Germinal center (tissue), 1 donor: ENCODE data around the gene LMO2.

Experiments used
- DNase-seq: peaks from one replicate; pipeline ENCODE4 v3.0.0; 2012; ENCODE audit warnings: mixed read lengths, low spot score

The LMO2 gene

DNA sequence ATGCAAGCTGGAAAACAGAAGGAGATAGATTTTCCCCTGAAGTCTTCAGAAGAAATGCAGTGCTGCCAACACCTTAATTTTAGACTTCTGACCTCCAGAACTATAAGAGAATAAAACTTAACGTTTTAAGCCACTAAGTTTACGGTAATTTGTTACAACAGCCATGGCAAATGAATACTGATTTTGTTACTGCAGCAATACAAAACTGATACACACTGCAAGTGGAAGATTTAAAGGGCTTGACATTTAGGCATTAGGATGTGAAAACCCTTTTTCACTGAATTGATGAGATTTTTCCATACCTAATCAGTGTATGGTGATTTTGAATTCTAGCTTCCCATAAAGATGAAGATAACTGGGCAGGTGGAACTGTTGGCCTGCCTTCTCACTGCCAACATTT is 22.1 kb upstream of the LMO2 start:
- no peak for DNase-seq

DNA sequence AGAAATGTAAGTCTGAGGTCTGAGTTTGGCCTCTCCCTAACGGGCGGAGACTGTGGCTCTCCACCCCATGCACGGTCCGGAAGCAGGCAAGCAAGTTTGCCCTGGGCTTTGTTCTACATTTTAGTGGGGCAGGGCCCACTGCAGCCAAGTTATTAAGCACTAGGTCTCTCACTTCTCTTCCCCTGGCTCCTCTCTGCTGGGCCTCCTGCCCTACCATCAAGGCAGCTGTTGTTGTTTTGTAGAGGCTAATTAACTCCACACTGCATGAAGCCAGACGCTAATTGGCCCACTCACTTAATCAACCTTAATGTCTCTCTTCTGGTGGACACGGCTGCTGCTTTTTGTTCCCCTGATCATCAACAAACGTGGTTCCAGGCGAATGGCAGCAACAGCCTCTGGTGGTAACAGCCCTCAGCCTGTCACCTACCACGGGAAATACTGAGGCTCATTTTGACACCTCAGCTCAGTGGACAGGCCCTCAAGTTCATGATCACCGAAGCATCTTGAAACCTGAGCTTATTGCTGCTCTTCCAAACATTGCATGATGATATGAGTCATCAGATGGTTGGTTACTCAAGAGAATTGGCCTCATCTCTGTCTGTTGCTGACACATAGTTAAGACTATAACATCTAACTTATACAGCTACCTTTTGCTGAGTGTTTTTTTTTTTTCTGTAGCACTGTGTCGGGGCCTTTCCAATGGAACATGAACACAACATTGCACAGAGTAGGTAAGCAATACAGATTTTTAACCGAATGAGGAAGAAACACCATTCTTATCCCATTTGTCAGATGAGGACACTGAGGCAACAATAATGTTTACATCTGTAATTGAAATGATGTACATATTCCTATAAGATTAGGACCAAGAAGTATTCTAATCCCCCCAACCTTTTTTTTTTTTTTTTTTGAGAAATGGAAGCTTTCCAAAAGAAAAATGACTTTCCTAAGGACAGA is 20.8 kb upstream of the LMO2 start:
- DNase-seq: peak; percentile 62

DNA sequence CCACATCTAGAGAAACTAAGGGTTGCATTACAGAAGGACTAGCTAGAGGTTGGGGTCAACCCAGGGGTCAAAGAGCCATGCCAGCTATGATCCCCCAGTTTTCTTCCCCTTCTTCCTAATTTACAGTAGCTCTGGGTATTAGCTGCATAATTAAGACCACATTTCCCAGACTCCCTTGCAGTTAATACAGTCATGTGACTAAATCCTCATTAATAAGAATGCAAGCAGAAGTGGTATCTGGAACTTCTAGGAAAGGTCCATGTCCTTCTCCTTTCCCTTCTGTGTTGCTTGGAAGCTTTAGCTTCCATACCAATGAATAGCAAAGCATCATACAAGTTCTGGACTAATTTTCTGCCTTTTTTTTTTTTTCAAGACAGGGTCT is 19.1 kb upstream of the LMO2 start:
- no peak for DNase-seq

DNA sequence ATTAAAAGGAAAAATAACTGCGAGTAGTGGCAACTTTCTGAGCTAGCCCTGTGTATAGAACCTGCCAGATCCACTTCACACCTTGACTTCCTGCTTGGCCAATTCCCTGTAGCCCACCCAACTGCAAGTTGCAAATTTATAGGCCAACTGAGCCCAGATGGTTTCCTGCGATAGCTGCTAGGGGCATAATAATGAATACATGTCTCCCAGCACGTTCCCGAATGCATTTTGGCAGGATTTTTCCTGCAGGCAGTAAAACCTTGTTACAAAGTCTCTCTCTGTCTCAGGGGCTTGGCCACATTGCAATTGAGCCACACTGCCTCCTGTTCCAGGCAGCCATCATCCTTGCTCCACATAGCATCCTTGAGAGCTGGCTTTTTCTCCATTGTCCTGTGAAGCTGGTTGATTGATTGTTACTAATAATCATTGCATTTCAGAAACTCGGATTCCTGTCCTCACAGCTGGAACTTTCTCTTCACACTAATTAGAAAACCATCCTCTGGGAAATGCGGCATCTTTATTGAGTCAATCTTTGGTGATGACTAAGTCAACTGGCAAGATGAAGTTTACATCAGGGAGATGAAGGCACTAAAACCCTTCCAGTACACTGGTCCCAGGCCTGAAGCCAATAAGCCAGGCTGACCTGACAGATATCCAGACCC is 18.6 kb upstream of the LMO2 start:
- DNase-seq: no peak

DNA sequence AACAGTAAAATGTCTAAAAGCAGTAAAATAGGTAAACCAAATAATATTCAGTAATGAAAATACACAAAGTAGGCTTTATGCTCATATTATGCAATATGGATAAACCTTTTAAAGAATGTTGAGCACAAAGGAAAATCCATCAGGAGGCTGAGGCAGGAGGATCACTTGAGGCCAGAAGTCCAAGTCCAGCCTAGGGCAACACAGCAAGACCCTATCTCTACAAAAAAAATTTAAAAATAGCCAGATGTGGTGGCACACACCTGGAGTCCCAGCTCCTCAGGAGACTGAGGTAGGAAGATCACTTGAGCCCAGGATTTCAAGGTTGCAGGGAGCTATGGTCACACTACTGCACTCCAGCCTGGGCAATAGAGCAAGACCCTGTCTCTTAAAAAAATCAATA is 17.7 kb upstream of the LMO2 start:
- no peak for DNase-seq

DNA sequence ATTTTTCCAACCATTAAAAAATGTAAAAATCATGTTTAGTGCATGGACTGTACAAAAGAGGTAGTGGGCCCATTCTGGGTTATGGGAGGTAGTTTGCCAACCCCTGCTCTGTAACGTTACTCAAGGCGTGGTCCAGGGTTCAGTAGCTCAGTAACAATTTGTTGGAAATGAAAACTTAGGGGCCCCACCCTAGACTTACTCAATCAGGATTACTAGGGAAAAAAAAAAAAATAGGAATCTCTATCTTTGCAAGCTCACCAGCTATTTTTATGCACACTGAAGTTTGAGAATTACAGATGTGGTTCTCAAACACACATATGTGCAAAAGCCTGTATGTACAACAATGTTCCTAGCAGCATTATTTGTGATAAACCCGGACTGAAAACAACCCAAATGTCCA is 17.3 kb upstream of the LMO2 start:
- DNase-seq: no peak

DNA sequence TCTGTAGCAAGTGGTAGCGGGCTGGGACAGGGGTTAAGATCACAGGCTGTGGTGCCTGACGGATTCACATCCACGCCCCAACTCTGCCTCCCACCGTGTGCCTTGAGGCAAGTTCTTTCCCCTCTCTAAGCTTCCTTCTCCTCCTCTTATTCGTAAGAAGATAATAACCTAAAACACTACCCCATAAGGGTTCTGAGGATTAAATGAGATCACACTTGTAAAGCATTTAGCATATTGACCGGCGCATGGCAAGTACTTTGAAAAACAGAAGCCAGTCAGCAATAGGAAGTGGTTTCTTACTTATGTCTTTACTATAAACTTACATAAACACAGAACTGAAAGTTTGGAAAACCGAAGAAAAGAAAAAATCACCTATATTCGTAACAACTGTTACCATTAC is 15.5 kb upstream of the LMO2 start:
- no peak for DNase-seq

DNA sequence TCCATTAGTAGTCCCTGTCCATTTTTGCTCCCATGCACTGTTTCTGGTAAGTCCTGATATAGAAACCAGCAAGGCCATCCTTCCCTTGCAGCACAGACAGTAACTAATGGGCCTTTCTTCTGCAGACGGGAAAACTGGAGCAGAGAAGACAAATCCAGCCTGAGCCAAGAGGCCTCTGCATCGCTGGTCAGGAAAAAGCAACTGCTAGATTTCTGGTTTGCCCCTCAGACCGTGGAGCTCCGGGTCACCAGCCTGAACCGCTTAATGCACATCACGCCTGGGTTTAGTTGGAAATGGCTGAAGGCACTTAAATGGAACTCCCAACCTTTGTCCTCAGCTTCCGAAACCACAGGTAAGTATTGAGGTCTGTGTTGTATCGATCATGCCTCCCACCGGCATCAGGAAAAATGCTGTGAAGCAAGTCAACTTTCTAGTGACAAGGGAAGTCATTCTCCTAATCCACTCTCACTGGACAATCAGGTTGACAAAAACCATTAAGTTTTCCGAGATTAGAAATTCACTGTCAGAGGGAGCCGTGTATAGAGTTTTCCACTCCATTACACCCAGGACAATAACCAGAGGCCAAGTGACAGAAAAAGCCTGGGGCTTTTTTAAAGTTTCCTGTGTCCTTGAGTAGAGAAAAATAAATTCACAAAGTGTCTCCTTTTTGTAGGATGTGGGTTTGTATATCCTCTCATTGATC is 14.8 kb upstream of the LMO2 start:
- DNase-seq: no peak

DNA sequence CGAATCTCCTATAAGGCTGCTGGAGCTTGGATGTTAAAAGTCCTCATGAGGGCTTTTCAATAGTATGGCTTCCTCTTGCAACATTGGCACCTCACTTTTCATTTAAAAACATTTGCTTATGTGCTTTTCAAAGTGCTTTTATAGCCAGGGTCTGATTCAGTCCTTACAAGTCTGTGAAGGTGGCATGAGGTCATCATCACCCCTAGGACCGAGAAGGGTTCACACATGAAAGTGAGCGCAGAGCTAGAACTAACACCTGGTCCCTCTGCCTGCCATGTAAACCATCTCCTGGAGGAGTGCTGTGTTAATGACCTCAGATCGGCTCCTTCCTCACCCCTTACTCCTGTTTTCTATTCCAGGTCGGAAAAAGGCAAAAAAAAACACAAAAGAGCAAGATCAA is 12.2 kb upstream of the LMO2 start:
- DNase-seq: no peak

DNA sequence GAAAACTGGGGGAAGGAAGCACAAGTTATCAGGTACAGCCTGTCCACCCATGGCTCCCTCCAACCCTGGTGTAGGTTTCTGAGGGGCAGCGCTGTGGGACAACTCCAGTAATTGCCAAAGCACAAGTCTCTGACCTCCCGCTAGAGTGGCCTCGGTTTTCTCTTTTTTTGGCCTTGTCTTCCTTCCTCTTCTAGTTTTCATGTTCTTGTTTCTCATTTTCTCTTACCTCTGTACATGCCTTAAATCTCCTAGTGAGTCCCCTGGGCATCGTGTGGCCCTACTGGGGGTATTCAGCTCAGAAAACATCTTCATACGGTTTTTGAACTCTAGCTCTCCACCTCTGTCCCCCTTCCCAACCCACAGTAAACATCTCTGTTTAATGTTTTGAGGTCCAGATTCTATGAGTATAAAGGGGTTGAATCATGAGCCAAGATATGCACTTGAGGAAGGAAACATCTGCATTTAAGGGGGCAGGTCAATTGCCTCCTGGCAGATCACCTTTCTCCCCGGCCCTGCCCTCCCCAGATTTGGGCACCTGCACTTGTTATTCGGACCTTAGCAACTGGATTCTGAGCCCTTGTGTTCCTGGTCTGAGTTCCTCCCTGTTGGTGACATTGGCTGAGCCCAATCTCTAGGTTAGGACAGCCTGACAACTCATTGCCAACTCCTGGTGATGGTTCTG is 8.4 kb upstream of the LMO2 start:
- no peak for DNase-seq

DNA sequence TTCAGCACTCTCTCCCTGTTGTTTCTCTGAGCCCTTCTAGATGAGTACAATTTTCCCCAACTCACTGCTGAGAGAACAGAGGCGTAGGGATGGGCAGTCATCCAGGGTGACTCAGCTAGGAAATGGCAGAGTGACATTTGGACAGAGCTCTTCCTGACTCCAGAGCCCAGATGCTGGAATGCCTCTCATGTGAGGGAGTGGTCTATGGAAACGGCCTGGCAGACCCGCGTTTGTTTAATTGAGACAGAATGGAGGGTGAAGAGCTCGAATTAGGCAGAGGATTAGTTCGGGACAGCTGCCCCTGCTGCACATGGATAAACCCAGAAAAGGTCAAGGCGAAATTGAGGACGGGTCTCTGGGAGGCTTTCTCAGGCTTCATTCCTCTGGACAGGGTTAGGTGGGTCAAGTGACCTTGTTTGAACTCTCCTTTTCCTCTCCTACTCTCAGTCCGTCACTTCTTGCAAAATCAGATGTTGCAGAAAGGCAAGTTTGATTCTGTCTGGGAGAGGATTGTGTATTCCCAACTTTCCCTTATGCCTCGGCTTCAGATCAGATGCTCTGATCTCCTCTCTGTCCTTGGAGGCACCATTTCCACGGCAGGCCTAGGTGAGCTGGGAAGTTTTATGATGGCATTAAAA is 7.6 kb upstream of the LMO2 start:
- DNase-seq: no peak

DNA sequence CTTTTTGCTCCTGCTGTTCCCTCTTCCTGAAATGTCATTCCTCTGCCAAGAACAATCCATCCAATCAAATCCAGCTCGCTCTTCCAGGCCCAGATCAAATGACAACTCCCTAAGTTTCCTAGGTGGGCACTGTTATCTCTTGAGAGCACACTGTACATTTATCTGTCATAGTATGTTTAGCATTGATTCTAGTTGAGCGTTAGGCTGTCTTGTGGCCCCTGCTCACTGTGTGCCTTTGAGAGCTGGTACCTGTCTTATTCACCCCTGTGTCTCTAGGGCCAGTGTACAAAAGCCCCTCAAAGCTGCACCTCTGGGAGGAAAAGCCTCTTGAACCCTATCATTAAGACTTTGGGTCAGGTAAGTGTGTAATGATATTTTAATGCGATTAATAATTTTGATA is 7.1 kb upstream of the LMO2 start:
- DNase-seq: no peak

DNA sequence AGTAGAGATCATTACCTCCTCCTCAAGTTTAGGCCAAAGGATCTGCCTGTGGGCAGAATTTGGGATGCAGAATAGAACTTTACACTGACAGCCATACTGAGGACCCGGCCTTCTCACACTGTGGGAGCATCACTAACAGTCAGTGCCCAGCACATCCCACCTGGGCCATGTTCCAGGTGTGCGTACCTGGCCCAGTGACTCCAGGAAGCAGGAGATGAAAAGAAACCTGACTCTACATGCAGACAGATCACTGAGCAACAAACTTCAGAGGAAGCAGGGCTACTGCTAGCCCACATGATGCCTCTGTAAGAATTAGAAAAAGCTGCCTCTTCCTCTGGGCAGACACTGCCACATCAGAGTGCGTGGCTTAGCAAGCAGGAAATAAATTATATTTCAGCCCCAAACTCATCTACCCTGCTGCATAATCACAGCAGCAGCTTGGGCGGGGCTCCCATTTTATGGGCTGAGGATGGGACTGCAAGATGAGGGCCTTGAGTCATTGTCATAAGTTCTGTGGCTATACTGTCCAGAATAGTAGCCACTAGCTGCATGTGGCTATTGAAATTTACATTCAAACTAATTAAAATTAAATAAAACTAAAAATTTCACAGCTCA is 6.0 kb upstream of the LMO2 start:
- no peak for DNase-seq

DNA sequence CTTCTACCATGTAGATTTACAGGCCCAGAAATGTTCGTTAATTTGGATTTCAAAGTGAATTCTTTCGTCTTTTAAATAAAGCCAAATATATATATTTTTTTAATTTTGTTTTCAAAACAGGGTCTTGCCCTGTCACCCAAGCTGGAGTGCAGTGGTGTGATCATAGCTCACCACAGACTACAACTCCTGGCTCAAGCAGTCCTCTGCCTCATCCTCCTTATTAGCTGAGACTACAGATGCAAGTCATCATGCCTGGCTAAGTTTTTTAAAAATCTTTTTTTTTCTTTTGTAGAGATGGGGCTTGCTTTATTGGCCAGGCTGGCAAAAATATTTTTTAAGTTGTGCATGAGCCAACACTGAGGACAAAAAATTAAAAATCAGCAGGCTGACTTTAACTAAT is 5.0 kb upstream of the LMO2 start:
- no peak for DNase-seq

DNA sequence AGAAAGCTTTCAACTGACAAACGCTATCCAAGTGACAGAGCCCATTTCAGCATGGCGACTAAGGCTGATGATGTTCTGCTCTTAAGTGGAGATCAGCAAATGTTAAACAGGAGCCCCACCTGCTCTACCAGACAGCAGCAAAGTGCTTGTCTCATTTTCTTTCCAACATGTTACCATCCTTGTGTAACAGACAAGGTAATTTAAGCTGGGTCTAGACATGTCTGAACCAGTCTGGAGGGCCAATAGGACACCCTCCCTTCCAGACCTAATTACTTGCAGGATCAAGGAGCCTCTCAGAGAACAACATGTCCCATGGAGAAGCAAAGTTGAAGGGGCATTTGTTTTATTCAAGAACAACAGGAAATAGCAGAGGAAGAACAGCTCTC is 3.9 kb upstream of the LMO2 start:
- no peak for DNase-seq

DNA sequence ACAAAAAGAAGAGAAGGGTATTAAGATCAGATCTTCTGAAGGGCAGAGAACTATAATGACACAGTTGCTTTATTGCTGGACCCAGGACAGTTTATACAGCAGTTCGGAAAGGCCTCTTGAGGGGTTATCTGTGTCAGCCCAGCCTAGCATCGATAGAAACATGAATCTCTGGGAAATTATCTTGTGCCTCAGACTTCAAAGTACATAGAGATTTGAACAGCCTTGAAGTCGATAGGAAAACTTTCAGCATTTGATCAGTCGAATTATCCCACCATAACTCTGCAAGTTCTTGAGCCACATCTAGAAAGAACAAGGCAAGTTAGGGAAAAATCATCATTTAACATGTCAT is 2.5 kb upstream of the LMO2 start:
- no peak for DNase-seq

DNA sequence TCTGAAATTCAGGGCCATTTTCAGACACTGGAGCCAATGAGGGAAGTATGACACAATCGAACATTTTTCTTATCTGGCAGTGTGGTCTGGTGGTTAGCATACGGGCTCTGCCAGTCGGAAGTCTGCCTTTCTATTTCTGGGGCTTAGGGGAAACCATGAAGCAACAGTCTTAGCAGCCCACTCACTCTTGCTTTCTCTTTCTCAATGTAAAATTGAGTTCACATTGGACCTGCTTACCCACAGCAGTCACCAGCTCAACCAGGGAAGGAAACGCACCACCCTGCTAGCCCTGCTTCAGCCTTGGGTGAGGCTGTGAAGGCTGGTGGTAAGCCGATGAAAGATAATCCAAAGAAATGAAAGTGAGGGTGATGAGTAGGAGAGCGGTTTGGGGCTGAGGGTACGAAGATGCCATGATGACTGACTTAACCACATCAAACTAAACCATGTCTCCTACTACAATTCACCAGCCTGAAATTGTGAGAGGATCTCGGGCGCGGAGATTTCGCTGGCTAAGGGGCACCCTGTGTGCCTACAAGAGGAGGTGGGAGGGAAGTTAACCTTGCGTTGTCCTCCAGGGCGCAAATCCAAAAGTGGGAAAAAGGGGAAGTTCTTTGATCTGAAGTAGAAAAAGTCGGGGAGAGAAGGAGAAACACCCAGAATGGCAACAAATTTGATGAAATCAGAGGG is 2.0 kb upstream of the LMO2 start:
- peak; percentile 53 for DNase-seq

DNA sequence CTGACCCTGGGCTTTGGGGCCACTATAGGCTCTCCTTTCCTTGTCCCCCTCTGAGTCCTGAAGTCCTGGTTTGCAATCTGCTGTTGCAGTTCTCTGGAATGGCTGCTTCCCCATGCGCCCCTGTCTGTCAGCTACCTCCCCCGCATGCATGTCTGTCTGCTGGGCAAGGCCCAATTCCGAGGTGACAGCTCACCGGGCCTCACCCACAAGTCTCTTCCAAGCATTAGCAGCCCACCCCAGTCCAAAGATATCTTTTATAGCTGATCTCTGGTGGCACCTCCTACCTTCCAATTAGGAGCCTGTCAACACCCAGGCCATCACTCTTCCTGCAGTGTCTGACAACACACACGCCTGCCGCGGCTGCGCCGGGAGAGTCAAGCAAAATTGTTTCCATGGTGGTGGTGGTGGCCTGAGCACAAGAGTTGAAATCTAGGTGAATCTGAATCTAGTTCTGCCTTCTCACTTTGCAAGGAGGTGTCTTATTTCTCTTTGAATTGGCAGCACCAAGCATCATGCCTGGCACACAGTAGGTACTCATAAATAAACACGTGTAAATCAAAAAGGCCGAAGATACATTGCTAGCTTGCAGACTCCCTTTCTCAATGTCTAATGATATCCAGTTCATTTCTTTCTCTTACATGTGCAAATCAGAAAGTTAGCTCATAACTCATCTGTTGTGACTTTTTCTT is 1.2 kb upstream of the LMO2 start:
- DNase-seq: no peak

DNA sequence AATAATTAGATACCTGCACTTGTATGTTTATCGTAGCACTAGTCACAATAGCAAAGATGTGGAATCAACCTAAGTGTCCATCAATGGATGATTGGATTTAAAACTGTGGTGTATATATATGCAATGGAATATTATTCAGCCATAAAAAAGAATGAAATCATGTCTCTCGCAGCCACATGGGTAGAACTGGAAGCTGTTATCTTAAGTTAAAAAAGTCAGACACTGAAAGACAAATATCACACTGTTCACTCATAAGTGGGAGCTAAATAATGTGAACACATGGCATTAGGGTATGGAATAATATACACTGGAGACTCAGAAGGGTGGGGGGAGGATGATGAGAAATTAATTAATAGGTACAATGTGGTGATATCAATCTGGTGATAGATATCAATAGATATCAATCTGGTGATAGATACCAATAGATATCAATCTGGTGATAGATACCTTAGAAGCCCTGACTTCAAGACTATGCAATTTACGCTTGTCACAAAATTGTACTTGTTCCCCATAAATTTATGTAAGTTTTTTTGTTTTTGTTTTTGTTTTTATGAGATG is 2.0 kb downstream of the LMO2 start:
- DNase-seq: no peak

DNA sequence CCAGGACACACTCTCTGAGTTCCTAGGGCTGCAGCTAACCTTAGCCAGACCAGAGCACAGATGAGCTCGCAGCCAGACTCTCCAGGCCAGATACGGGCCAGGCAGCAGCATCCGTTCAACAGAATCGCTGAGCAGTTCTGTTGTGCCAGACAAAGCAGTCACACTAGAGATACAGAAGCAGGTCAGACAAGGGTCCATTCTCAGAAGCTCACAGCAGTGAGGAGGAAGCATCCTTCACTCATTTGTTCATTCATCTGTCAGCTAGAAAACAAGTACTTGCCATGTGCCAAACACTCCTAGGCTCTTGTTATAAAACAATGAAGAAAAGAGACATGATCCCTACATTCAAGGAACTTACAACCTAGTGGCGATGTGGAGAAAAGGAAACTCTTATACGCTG is 2.6 kb downstream of the LMO2 start:
- no peak for DNase-seq
